B cell (primary cell): ENCODE results near the gene SGPL1. TPM values are rescaled to one million over a fixed set of nuclear protein-coding genes. Genes with fewer than 3 reads are reported as not detected.

Source experiments
- ATAC-seq: fragments of 200-7000 bp; cut with Tn5 transposase; one replicate; pipeline ENCODE4 v1.10.0; 2021; ENCODE audit warnings: low read depth, mild to moderate bottlenecking, moderate number of reproducible peaks, moderate library complexity
- CTCF ChIA-PET: fragments of 350-600 bp; sonication (Branson Sonifier 250); formaldehyde crosslinking; loops from one replicate; lab custom pipeline; 2021; ENCODE audit warnings: antibody characterized with exemption, inconsistent platforms; lab: Charles Lee
- POLR2A ChIA-PET: fragments of 350-600 bp; sonication (Branson Sonifier 250); formaldehyde crosslinking; loops from one replicate; lab custom pipeline; 2021; ENCODE audit warnings: antibody characterized with exemption; lab: Charles Lee
- DNase-seq: peaks from one replicate; pipeline ENCODE4 v3.0.0; 2013
- H2AFZ ChIP-seq: 2 replicates; pipeline ENCODE4 v1.6.1; 2012; ENCODE audit warnings: mild to moderate bottlenecking, low read depth, low read length; ENCODE audit not compliant: insufficient read depth, poor library complexity, severe bottlenecking
- H3K27ac ChIP-seq, 2 donors: 1 replicate in 1 of 2; 2 replicates in 1 of 2; pipeline ENCODE4 v1.5.1; 2012 to 2013; ENCODE audit warnings: low read length in 2 of 2, mild to moderate bottlenecking in 2 of 2, moderate library complexity in 1 of 2
- H3K27me3 ChIP-seq, 4 experiments: fragments of 200-600 bp in 1 of 4; sonication (generic) in 1 of 4; replicated peaks in 1 of 4; 1 replicate in 2 of 4; 2 replicates in 2 of 4; pipeline versions ENCODE4 v1.6.1 to v1.7.0; 2013 to 2016; ENCODE audit warnings: low read length in 3 of 4, mild to moderate bottlenecking in 2 of 4, mixed read lengths in 1 of 4, moderate library complexity in 1 of 4; ENCODE audit not compliant: insufficient read depth in 4 of 4, control insufficient read depth in 3 of 4; ENCODE audit errors: control extremely low read depth in 1 of 4
- H3K36me3 ChIP-seq, 2 experiments: replicated peaks in 1 of 2; 1 replicate in 1 of 2; 2 replicates in 1 of 2; pipeline versions ENCODE4 v1.6.1 to v1.7.1; 2013; ENCODE audit warnings: low read length in 1 of 2; ENCODE audit not compliant: insufficient read depth in 2 of 2, control insufficient read depth in 1 of 2; ENCODE audit errors: control extremely low read depth in 1 of 2, extremely low read depth in 1 of 2
- H3K4me1 ChIP-seq, 2 donors: fragments of 200-600 bp in 1 of 2; sonication (generic) in 1 of 2; 1 replicate in 1 of 2; 2 replicates in 1 of 2; pipeline versions ENCODE4 v1.5.1 to v1.6.1; 2013 to 2017; ENCODE audit warnings: low read length in 2 of 2; ENCODE audit not compliant: control insufficient read depth in 2 of 2, insufficient read depth in 2 of 2
- H3K4me2 ChIP-seq: replicated peaks from 2 replicates; pipeline ENCODE3; 2012; ENCODE audit warnings: mild to moderate bottlenecking, low read depth, low read length; ENCODE audit not compliant: poor library complexity, severe bottlenecking
- H3K4me3 ChIP-seq, 5 experiments: fragments of 200-600 bp in 1 of 5; sonication (generic) in 1 of 5; 1 replicate in 3 of 5; 2 replicates in 2 of 5; pipeline versions ENCODE4 v1.5.1 to v1.7.0; 2011 to 2016; ENCODE audit warnings: low read length in 4 of 5, mild to moderate bottlenecking in 4 of 5, low read depth in 2 of 5, control low read depth in 1 of 5, moderate library complexity in 1 of 5; ENCODE audit not compliant: insufficient read depth in 1 of 5; ENCODE audit errors: control extremely low read depth in 1 of 5, extremely low read depth in 1 of 5
- H3K79me2 ChIP-seq: fragments of 200-600 bp; sonication (generic); one replicate; pipeline ENCODE4 v1.6.0; 2016; ENCODE audit warnings: low read length; ENCODE audit not compliant: control insufficient read depth, insufficient read depth
- H3K9ac ChIP-seq: fragments of 200-600 bp; sonication (generic); 2 replicates; pipeline ENCODE4 v1.6.1; 2017; ENCODE audit warnings: mild to moderate bottlenecking, low read length, moderate library complexity
- H3K9me3 ChIP-seq, 3 donors: one replicate each; pipeline versions ENCODE4 v1.6.1 to v1.7.1; 2013; ENCODE audit warnings: low read length in 2 of 3; ENCODE audit not compliant: control insufficient read depth in 2 of 3, insufficient read depth in 1 of 3; ENCODE audit errors: control extremely low read depth in 1 of 3
- H4K20me1 ChIP-seq: 2 replicates; pipeline ENCODE4 v1.6.0; 2012; ENCODE audit warnings: mild to moderate bottlenecking, low read length; ENCODE audit not compliant: insufficient read depth, control insufficient read depth, poor library complexity, severe bottlenecking
- H3K27ac Mint-ChIP-seq: one replicate; pipeline ENCODE4 v1.8.0; 2021; ENCODE audit warnings: mixed read lengths
- H3K27me3 Mint-ChIP-seq: one replicate; pipeline ENCODE4 v1.8.0; 2021; ENCODE audit warnings: mixed read lengths
- H3K4me1 Mint-ChIP-seq: one replicate; pipeline ENCODE4 v1.8.0; 2021; ENCODE audit warnings: mixed read lengths
- H3K4me3 Mint-ChIP-seq: one replicate; pipeline ENCODE4 v1.8.0; 2021; ENCODE audit warnings: mixed read lengths
- H3K9me3 Mint-ChIP-seq: one replicate; pipeline ENCODE4 v1.8.0; 2022; ENCODE audit warnings: mixed read lengths; ENCODE audit not compliant: insufficient read depth
- EZH2 ChIP-seq: IDR thresholded peaks from 2 replicates; pipeline ENCODE4 v1.6.1; 2012; ENCODE audit warnings: borderline replicate concordance, low read depth, mild to moderate bottlenecking, moderate library complexity, low read length; ENCODE audit not compliant: insufficient read depth, poor library complexity, severe bottlenecking
- WGBS: methylation state at CpG from one replicate; pipeline ENCODE4 v1.1.5; 2013; ENCODE audit warnings: missing lambda C conversion rate; ENCODE audit not compliant: insufficient coverage; 5-methylcytosine and 5-hydroxymethylcytosine counted together
- intact Hi-C: fragments of 100-400 bp; cut with micrococcal nuclease; formaldehyde crosslinking; loops from one replicate; pipeline ENCODE4 v1.10.0; 2022
- polyA plus RNA-seq: library from polyadenylated mRNA; depleted of rRNA; stranded (reverse); fragments of >200 nt; gene quantifications from 2 replicates; pipeline ENCODE4 v1.2.3, GENCODE V29; 2012
- total RNA-seq, 2 donors: library from RNA; stranded (reverse); fragments of 120-200 nt in 1 of 2; gene quantifications; 1 replicate in 1 of 2; 2 replicates in 1 of 2; pipeline versions ENCODE4 v1.2.3 to v1.2.4, GENCODE V29; 2013 to 2022
- TF ChIP-seq, protein P1 (sequence below): fragments of 200-600 bp; IDR thresholded peaks from one replicate; pipeline ENCODE4 v1.8.0; 2022; ENCODE audit warnings: antibody characterized with exemption, mild to moderate bottlenecking

SGPL1 gene
- total and polyA plus RNA-seq, 2 donors (not counting 1 experiment from before 2014, with no cell fraction given): 9.1 to 46.2 TPM

DNA sequence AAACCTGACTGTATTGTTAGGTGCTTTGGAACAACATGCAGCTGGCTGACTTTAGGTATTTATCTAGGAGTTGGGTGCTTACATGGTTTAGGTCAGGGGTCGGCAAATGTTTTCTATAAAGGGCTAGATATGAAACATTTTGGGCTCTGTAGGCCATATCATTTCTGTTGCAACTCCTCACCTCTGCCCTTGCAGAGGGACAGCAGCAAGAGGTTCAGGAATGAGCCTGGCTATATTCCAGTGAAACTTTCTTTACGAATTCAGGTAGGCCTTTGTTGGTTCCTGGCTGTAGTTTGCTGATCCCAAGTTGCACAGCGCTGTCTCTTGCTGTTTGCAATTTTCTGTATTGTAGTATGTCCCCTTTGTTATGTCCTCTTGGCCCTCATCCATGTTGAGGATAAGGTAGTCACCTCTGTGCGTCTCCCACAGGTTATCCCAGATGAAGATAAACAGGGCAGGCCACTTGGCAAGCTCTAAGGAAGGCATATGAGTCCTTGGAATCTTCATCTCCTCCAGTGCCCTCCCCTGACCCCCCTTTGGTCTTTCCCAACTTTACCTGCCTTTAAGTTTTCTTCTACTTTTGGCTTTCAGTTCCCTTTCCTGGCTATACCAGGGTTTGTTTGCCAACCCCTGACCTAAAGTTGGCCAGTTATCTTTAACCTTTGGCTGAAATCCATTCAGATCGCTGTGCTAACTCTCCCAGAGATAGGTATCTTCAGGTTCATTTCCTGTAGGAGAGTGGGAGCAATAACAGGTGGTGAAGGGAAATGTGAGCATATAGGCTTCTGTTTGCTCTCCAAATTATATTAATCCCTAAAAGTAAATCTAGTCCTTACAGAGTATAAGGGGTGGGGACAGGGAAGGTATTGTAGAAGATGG is 36.1 kb downstream of the SGPL1 start:
- POLR2A ChIA-PET: no interaction called here
- Mint-ChIP-seq H3K4me1 (no peaks in the 10 kb centered on the region), H3K27ac (no peak overlapping the region), H3K27me3 (no peaks in the 10 kb centered on the region), H3K4me3 (no peak overlapping the region), H3K9me3 (no peaks in the 10 kb centered on the region)
- Histone ChIP-seq H3K36me3 (peaks cover 19 to 34% of the 10 kb centered on the region in 2 experiments), H3K4me3 (no peak overlapping the region), H3K27me3 (no peaks in the 10 kb centered on the region), H3K9me3 (peaks cover 0 to 1% (median 0%) of the 10 kb centered on the region in 3 donors), H3K27ac (no peak overlapping the region), H3K79me2 (no peaks in the 10 kb centered on the region), H3K9ac (no peak overlapping the region), H3K4me1 (no peaks in the 10 kb centered on the region), H4K20me1 (no peaks in the 10 kb centered on the region), H2AFZ (no peak overlapping the region), H3K4me2 (no peak overlapping the region)
- intact Hi-C loops: no loop called here
- CTCF ChIA-PET: no interaction called here
- DNase-seq: no peak
- no peak for TF ChIP-seq EZH2
- TF ChIP-seq, protein P1, sequence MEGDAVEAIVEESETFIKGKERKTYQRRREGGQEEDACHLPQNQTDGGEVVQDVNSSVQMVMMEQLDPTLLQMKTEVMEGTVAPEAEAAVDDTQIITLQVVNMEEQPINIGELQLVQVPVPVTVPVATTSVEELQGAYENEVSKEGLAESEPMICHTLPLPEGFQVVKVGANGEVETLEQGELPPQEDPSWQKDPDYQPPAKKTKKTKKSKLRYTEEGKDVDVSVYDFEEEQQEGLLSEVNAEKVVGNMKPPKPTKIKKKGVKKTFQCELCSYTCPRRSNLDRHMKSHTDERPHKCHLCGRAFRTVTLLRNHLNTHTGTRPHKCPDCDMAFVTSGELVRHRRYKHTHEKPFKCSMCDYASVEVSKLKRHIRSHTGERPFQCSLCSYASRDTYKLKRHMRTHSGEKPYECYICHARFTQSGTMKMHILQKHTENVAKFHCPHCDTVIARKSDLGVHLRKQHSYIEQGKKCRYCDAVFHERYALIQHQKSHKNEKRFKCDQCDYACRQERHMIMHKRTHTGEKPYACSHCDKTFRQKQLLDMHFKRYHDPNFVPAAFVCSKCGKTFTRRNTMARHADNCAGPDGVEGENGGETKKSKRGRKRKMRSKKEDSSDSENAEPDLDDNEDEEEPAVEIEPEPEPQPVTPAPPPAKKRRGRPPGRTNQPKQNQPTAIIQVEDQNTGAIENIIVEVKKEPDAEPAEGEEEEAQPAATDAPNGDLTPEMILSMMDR: no peak
- ATAC-seq: no peak
- 94% methylated on average over 4 of the region's 5 CpGs for WGBS

DNA sequence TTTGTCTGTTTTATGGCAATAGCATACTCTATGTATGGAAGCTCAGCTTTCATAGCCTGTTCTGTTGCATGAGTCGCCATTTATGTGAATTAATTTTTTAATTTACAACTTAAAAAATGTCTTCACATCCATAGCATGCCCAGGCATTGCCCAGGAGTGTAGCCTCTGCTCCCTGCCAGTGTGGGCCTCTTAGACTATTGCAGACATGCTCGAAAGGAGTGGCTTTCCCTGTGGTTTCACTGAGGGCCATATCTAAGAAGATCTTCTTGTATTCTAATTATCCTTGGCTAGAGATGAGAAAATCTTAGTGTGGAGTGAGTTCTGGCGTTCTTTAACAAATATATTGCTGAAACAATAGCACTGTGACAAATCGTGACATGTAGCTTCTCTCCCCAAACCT is 37.3 kb downstream of the SGPL1 start:
- H3K27ac ChIP-seq: no peak overlapping the region
- H3K27me3 ChIP-seq: no peaks in the 10 kb centered on the region
- intact Hi-C loops: no loop called here
- Mint-ChIP-seq H3K9me3 (no peaks in the 10 kb centered on the region), H3K27ac (no peak overlapping the region), H3K27me3 (no peaks in the 10 kb centered on the region), H3K4me3 (no peak overlapping the region), H3K4me1 (no peaks in the 10 kb centered on the region)
- H3K4me3 ChIP-seq: no peak overlapping the region
- no CpG with 5 or more reads among the region's 4 CpGs for WGBS
- peaks cover 19 to 42% of the 10 kb centered on the region in 2 experiments for H3K36me3 ChIP-seq
- TF ChIP-seq EZH2: no peak
- TF ChIP-seq, protein P1: no peak
- no peaks in the 10 kb centered on the region for H4K20me1 ChIP-seq
- no peak for ATAC-seq
- H3K9me3 ChIP-seq: peaks cover 0 to 1% (median 0%) of the 10 kb centered on the region in 3 donors
- no peaks in the 10 kb centered on the region for H3K79me2 ChIP-seq
- H3K9ac ChIP-seq: no peak overlapping the region
- CTCF ChIA-PET: interaction anchor here (1.6 kb wide), 1 partner anchor 18 kb away, joined by 4 read pairs; no protein-coding TSS in a partner anchor
- no peak for DNase-seq
- H3K4me1 ChIP-seq: no peaks in the 10 kb centered on the region
- H3K4me2 ChIP-seq: no peak overlapping the region
- H2AFZ ChIP-seq: no peak overlapping the region
- POLR2A ChIA-PET: no interaction called here
